Right ventricle myocardium inferior (tissue), 1 donor: ENCODE data around the gene CHCHD1. TPM values are rescaled to one million over a fixed set of nuclear protein-coding genes. Genes with fewer than 3 reads are reported as not detected.
"Not testable (repeated sequence)": the region's sequence is repeated elsewhere in the genome, so short reads cannot be mapped to it uniquely, and the experiment has no call there.

Experiments used
- ATAC-seq: fragments of 200-7000 bp; cut with Tn5 transposase; one replicate; pipeline ENCODE4 v1.9.1; 2020; ENCODE audit warnings: mild to moderate bottlenecking, moderate library complexity
- DNase-seq: peaks from one replicate; pipeline ENCODE4 v3.0.0; 2021; ENCODE audit errors: missing footprints
- intact Hi-C: fragments of 100-400 bp; cut with DNase I; formaldehyde crosslinking; loops from one replicate; pipeline ENCODE4 v1.11.0; 2022
- total RNA-seq: library from RNA; stranded (reverse); fragmentation: NEBNext Ultra II Directional; extraction: Animal tissue kit (Norgen Biotek cat#: 25700); gene quantifications from one replicate; pipeline ENCODE4 v1.2.1, GENCODE V29; 2021
- donor health status: DM: no; HTN: yes; CAD: no; lungs with severe emphysema.

CHCHD1 gene
- total RNA-seq, 1 donor from 2014 or later: 30.8 TPM

GRCh38 chr10:73819513-73820093 lies 37.8 kb downstream of the CHCHD1 start:
- ATAC-seq (peak; percentile 47), DNase-seq (no peak)
- intact Hi-C loops: no loop called here

- no peak for ATAC-seq
- intact Hi-C loops: no loop called here
- no peak for DNase-seq
Measured at GRCh38 chr10:73823391-73823790, 41.5 kb downstream of the CHCHD1 start.

- no peak for DNase-seq
- no peak for ATAC-seq
- intact Hi-C loops: no loop called here
Measured at GRCh38 chr10:73824146-73824725, 42.4 kb downstream of the CHCHD1 start.

- intact Hi-C loops: no loop called here
- ATAC-seq: no peak
- no peak for DNase-seq
Measured at GRCh38 chr10:73827346-73828089, 45.7 kb downstream of the CHCHD1 start.

- DNase-seq: no peak
- ATAC-seq: no peak
- intact Hi-C loops: no loop called here
Measured at GRCh38 chr10:73828161-73828560, 46.3 kb downstream of the CHCHD1 start.

- DNase-seq, ATAC-seq, intact Hi-C loops: not testable (repeated sequence)
Measured at GRCh38 chr10:73829090-73829489, 47.2 kb downstream of the CHCHD1 start.

Other genes starting within 250 kb of the CHCHD1 start
- gene USP54, start 190.7 kb upstream of the CHCHD1 start, total RNA-seq: 29.7 TPM
- 0.51 TPM for gene MYOZ1, start 140.6 kb upstream of the CHCHD1 start, total RNA-seq
- 232 TPM for gene SYNPO2L, start 126.0 kb upstream of the CHCHD1 start, total RNA-seq
- 2.6 TPM for gene AGAP5, start 83.9 kb upstream of the CHCHD1 start, total RNA-seq
- 46.4 TPM for gene SEC24C, start 37.7 kb upstream of the CHCHD1 start, total RNA-seq
- gene ZSWIM8, start 3.6 kb downstream of the CHCHD1 start, total RNA-seq: 45.3 TPM
- gene NDST2, start 29.6 kb downstream of the CHCHD1 start, total RNA-seq: 10.5 TPM
- gene CAMK2G, start 92.5 kb downstream of the CHCHD1 start, total RNA-seq: 11.7 TPM
- 8.5 TPM for gene PLAU, start 129.1 kb downstream of the CHCHD1 start, total RNA-seq
- 237 TPM for gene VCL, start 216.1 kb downstream of the CHCHD1 start, total RNA-seq